Hepatocyte (in vitro differentiated cells): ENCODE data around the gene CACTIN.

Source experiments
- EZH2 ChIP-seq: fragments of 200-600 bp; sonication (generic); IDR thresholded peaks from 2 replicates; pipeline ENCODE4 v1.6.1; 2016; ENCODE audit warnings: antibody characterized with exemption, mild to moderate bottlenecking, borderline replicate concordance
- EZH2phosphoT487 ChIP-seq: fragments of 200-600 bp; sonication (generic); IDR thresholded peaks from one replicate; pipeline ENCODE4 v1.6.1; 2018; ENCODE audit warnings: antibody characterized with exemption, mild to moderate bottlenecking, low read depth, moderate library complexity; ENCODE audit not compliant: unreplicated experiment, severe bottlenecking
- TF ChIP-seq, protein P1 (sequence below): fragments of 200-600 bp; sonication (generic); IDR thresholded peaks from 2 replicates; pipeline ENCODE4 v1.5.1; 2016; ENCODE audit warnings: antibody characterized with exemption, mild to moderate bottlenecking; ENCODE audit not compliant: poor library complexity

DNA sequence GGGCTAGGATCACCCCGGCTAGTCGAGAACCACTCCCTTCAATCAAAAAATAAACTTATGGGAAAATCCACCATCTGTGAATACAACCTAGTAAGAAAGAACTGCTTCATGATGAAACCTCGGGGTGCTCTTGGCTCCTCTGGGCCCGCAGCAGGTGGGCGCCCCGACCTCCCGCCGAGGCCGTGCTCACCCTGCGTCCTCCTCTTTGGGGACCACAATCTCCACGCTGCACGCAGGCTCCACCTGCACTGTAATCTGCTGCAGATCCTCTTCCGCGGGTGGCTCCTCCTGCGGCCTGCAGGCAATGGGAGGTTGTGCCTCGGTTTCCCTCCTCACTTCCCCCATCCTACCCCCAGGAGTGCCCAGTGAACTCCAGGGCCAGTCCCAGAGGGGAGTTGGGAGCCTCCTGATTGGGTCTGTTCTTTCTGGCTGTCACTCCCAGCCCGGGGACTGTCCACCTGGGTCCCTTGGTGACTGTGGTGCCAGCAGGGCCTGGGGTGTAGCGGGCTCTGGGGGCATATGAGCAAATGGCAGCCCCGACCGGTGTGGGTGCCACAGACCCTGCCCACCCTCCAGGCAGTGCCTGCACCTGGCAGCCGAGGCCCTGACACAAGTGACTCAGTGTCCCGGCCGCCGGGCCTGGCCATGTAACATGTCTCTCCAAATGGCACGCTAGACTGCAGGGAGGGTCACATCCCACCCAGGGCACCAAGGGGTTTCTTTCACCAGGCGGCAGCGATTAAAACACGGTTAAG, 15.1 kb upstream of the CACTIN start:
- TF ChIP-seq, protein P1, sequence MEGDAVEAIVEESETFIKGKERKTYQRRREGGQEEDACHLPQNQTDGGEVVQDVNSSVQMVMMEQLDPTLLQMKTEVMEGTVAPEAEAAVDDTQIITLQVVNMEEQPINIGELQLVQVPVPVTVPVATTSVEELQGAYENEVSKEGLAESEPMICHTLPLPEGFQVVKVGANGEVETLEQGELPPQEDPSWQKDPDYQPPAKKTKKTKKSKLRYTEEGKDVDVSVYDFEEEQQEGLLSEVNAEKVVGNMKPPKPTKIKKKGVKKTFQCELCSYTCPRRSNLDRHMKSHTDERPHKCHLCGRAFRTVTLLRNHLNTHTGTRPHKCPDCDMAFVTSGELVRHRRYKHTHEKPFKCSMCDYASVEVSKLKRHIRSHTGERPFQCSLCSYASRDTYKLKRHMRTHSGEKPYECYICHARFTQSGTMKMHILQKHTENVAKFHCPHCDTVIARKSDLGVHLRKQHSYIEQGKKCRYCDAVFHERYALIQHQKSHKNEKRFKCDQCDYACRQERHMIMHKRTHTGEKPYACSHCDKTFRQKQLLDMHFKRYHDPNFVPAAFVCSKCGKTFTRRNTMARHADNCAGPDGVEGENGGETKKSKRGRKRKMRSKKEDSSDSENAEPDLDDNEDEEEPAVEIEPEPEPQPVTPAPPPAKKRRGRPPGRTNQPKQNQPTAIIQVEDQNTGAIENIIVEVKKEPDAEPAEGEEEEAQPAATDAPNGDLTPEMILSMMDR: no peak
- no peak for TF ChIP-seq EZH2phosphoT487
- no peak for TF ChIP-seq EZH2
